KMS-11 (cell line): ENCODE data around the gene SEMA5A.

Source experiments
- H2AFZ ChIP-seq: fragments of 200-600 bp; sonication (generic); 2 replicates; pipeline ENCODE4 v1.6.1; 2016; ENCODE audit warnings: antibody characterized with exemption, mixed run types, low read depth
- H3K27ac ChIP-seq: fragments of 200-600 bp; sonication (generic); 2 replicates; pipeline ENCODE4 v1.6.1; 2016; ENCODE audit warnings: mild to moderate bottlenecking, mixed run types
- H3K27me3 ChIP-seq: fragments of 200-600 bp; sonication (generic); 2 replicates; pipeline ENCODE4 v1.6.1; 2017; ENCODE audit warnings: mild to moderate bottlenecking, low read depth, mixed run types, moderate library complexity; ENCODE audit not compliant: insufficient read depth
- H3K36me3 ChIP-seq: fragments of 200-600 bp; sonication (generic); 2 replicates; pipeline ENCODE4 v1.6.1; 2017; ENCODE audit warnings: mild to moderate bottlenecking, mixed run types; ENCODE audit not compliant: insufficient read depth
- H3K4me1 ChIP-seq: fragments of 200-600 bp; sonication (generic); 2 replicates; pipeline ENCODE4 v1.6.1; 2016; ENCODE audit warnings: mild to moderate bottlenecking, low read depth, mixed run types; ENCODE audit not compliant: poor library complexity, severe bottlenecking
- H3K4me2 ChIP-seq: fragments of 200-600 bp; sonication (generic); 2 replicates; pipeline ENCODE4 v1.7.0; 2016; ENCODE audit warnings: mild to moderate bottlenecking, mixed run types
- H3K4me3 ChIP-seq: fragments of 200-600 bp; sonication (generic); IDR thresholded peaks from 2 replicates; pipeline ENCODE4 v1.6.1; 2017; ENCODE audit warnings: low read depth, low read length, mixed read lengths; ENCODE audit not compliant: insufficient read depth
- H3K79me2 ChIP-seq: fragments of 200-600 bp; sonication (generic); 2 replicates; pipeline ENCODE4 v1.6.1; 2016; ENCODE audit warnings: low read depth, mixed run types; ENCODE audit not compliant: insufficient read depth
- H3K9ac ChIP-seq: fragments of 200-600 bp; sonication (generic); 2 replicates; pipeline ENCODE4 v1.6.1; 2016; ENCODE audit warnings: mild to moderate bottlenecking, mixed run types
- H4K20me1 ChIP-seq: fragments of 200-600 bp; sonication (generic); 2 replicates; pipeline ENCODE4 v1.6.1; 2016; ENCODE audit warnings: mild to moderate bottlenecking, mixed run types; ENCODE audit not compliant: insufficient read depth
- CTCF ChIP-seq: fragments of 200-600 bp; sonication (generic); conservative IDR thresholded peaks from 2 replicates; pipeline ENCODE4 v1.6.1; 2017; ENCODE audit warnings: low read depth, mild to moderate bottlenecking, antibody characterized with exemption, low read length, moderate library complexity, mixed read lengths

The SEMA5A gene

GRCh38 chr5:9316041-9316440 lies 229.8 kb downstream of the SEMA5A start:
- H3K4me3 ChIP-seq, result no peak overlapping the region
- H3K79me2 ChIP-seq, result no peaks in the 10 kb centered on the region
- no peak for TF ChIP-seq CTCF
- H3K27ac ChIP-seq, result no peak overlapping the region
- H2AFZ ChIP-seq, result no peak overlapping the region
- H3K36me3 ChIP-seq, result no peaks in the 10 kb centered on the region
- H3K27me3 ChIP-seq, result no peaks in the 10 kb centered on the region
- no peaks in the 10 kb centered on the region for H3K4me1 ChIP-seq
- H3K4me2 ChIP-seq, result no peak overlapping the region
- no peak overlapping the region for H3K9ac ChIP-seq
- no peaks in the 10 kb centered on the region for H4K20me1 ChIP-seq

- Histone ChIP-seq H3K4me3 (no peak overlapping the region), H3K27ac (no peak overlapping the region), H3K36me3 (no peaks in the 10 kb centered on the region), H2AFZ (no peak overlapping the region), H4K20me1 (no peaks in the 10 kb centered on the region), H3K9ac (no peak overlapping the region), H3K27me3 (no peaks in the 10 kb centered on the region), H3K4me2 (no peak overlapping the region), H3K4me1 (no peaks in the 10 kb centered on the region), H3K79me2 (no peaks in the 10 kb centered on the region)
- no peak for TF ChIP-seq CTCF
Measured at GRCh38 chr5:9314558-9314957, 231.3 kb downstream of the SEMA5A start.

- no peaks in the 10 kb centered on the region for H4K20me1 ChIP-seq
- no peak overlapping the region for H3K4me3 ChIP-seq
- no peaks in the 10 kb centered on the region for H3K79me2 ChIP-seq
- no peak overlapping the region for H3K27ac ChIP-seq
- no peak overlapping the region for H3K9ac ChIP-seq
- no peaks in the 10 kb centered on the region for H3K36me3 ChIP-seq
- H3K27me3 ChIP-seq, result no peaks in the 10 kb centered on the region
- no peak overlapping the region for H3K4me2 ChIP-seq
- H2AFZ ChIP-seq, result no peak overlapping the region
- H3K4me1 ChIP-seq, result no peaks in the 10 kb centered on the region
- no peak for TF ChIP-seq CTCF
Measured at GRCh38 chr5:9313751-9314150, 232.1 kb downstream of the SEMA5A start.

GRCh38 chr5:9307150-9307549 lies 238.7 kb downstream of the SEMA5A start:
- Histone ChIP-seq H4K20me1 (no peaks in the 10 kb centered on the region), H2AFZ (no peak overlapping the region), H3K4me1 (no peaks in the 10 kb centered on the region), H3K9ac (no peak overlapping the region), H3K27me3 (no peaks in the 10 kb centered on the region), H3K4me3 (no peak overlapping the region), H3K79me2 (no peaks in the 10 kb centered on the region), H3K27ac (no peak overlapping the region), H3K36me3 (no peaks in the 10 kb centered on the region), H3K4me2 (no peak overlapping the region)
- no peak for TF ChIP-seq CTCF

- no peak overlapping the region for H3K27ac ChIP-seq
- no peak overlapping the region for H3K9ac ChIP-seq
- H3K4me3 ChIP-seq, result no peak overlapping the region
- H2AFZ ChIP-seq, result no peak overlapping the region
- H3K4me2 ChIP-seq, result no peak overlapping the region
- H4K20me1 ChIP-seq, result no peaks in the 10 kb centered on the region
- H3K36me3 ChIP-seq, result no peaks in the 10 kb centered on the region
- H3K79me2 ChIP-seq, result no peaks in the 10 kb centered on the region
- no peaks in the 10 kb centered on the region for H3K4me1 ChIP-seq
- no peaks in the 10 kb centered on the region for H3K27me3 ChIP-seq
- TF ChIP-seq CTCF, result no peak
Measured at GRCh38 chr5:9302218-9302617, 243.7 kb downstream of the SEMA5A start.
